ENCODE measurements around the gene MAST3. TPM values are rescaled to one million over a fixed set of nuclear protein-coding genes. Genes with fewer than 3 reads are reported as not detected.

MAST3 gene
- total and polyA plus RNA-seq, 10 donors: 8.9 to 52.7 (median 38.2) TPM

- Histone ChIP-seq H3K27ac (peak overlapping the region; percentile 48 to 95 (median 92)), H3K9me3 (no peaks in the 10 kb centered on the region), H3K4me1 (peaks cover 40 to 100% (median 90%) of the 10 kb centered on the region in 6 donors), H3K36me3 (peaks cover 0 to 48% (median 35%) of the 10 kb centered on the region in 6 donors), H3K27me3 (replicated peaks in 1 of 7) (no peaks in the 10 kb centered on the region), H3K4me3 (peak overlapping the region in 2 of 8 donors; percentile 94 to 98)
- 80 to 89% (median 86%) methylated on average over 7 of the region's 7 CpGs for WGBS, 5 donors
- intact Hi-C loops (cut with DNase I; ENCODE audit: low total_unique reads): no loop called here
- DNase-seq: no peak
- TF ChIP-seq CTCF (IDR thresholded peaks at IDR 0.05 in 8 of 11, conservative IDR thresholded peaks at IDR 0.05 in 3 of 11) (no peak), POLR2AphosphoS5 (IDR thresholded peaks at IDR 0.05) (no peak), POLR2A (IDR thresholded peaks at IDR 0.05) (no peak)
Observed at GRCh38 chr19:18172331-18173053, 74.9 kb downstream of the MAST3 start.

DNA sequence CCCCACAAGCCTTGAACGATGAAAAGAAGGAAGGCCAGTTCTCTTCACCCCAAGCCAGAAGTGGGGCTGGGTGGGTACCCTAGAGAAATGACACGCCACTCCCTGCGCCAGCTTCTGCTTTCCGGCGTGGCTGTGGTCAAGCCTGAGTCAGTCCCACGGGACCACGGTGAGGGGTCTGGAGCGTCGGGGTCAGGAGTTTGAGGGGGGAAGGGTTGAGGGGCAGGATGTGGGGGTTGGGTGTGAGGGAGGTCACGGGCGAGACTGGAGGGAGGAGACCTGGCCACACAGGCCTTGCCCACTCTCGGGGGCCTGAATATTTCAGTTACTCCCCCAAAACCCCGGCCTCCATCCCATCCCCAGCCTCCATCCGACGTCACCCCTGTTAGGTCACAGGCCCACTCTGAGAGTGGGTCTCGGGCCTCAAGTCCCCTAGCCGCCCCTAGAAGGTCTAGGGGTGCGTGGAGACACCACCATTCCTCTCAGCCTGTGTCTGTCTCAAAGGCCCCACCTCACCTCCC is 75.5 kb downstream of the MAST3 start:
- Histone ChIP-seq H3K27me3 (replicated peaks in 1 of 7) (no peaks in the 10 kb centered on the region), H3K36me3 (peaks cover 0 to 48% (median 38%) of the 10 kb centered on the region in 6 donors), H3K4me3 (peak overlapping the region in 7 of 8 donors; percentile 75 to 98 (median 82)), H3K4me1 (peaks cover 40 to 100% (median 85%) of the 10 kb centered on the region in 6 donors), H3K27ac (peak overlapping the region; percentile 79 to 95 (median 92)), H3K9me3 (no peaks in the 10 kb centered on the region)
- intact Hi-C loops (cut with DNase I; ENCODE audit: low total_unique reads): no loop called here
- no peak for TF ChIP-seq POLR2A (IDR thresholded peaks at IDR 0.05)
- no peak for TF ChIP-seq POLR2AphosphoS5 (IDR thresholded peaks at IDR 0.05)
- TF ChIP-seq CTCF (IDR thresholded peaks at IDR 0.05 in 8 of 11, conservative IDR thresholded peaks at IDR 0.05 in 3 of 11): no peak
- DNase-seq: peak; percentile 93
- WGBS, 5 donors: 23 to 32% (median 28%) methylated on average over 15 to 18 of the region's 18 CpGs

DNA sequence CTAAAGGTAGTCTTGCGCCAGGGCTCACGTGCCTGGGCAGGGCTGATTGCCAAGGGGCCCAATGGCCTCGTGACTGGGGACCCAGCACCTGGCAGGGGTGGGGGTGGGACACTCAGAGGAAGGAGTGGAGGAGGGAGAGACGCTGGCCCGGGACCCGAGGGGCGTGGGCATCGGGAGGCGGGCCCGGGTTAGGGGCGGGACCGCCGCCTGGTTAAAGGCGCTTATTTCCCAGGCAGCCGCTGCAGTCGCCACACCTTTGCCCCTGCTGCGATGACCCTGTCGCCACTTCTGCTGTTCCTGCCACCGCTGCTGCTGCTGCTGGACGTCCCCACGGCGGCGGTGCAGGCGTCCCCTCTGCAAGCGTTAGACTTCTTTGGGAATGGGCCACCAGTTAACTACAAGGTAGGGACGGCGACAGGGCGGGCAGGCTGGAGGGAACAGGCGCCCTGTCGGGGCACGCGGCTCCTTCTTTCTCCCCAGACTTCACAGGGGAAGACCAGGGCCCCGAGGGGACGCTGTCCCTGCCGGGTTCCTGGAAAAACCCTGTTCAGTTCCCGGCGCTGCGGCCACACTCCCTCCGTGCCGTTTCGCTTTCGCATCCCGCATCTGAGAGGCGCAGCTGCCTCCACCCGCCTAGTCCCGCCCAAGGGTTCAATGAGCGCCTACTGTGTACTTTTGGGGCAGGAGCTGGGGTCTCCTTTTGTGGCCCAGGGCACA is 76.2 kb downstream of the MAST3 start, which contains the start of gene IFI30:
IFI30 (plus strand) TSS at position 242 of the 717 bp plus-strand sequence; CDS start at position 271, 29 bp downstream.
- peak; percentile 97 for DNase-seq
- WGBS, 5 donors: 0 to 2% (median 1%) methylated on average over 33 to 47 of the region's 47 CpGs
- no peaks in the 10 kb centered on the region for H3K9me3 ChIP-seq
- peak in 2 of 11 experiments; percentile 21 to 27 for TF ChIP-seq CTCF (IDR thresholded peaks at IDR 0.05 in 8 of 11, conservative IDR thresholded peaks at IDR 0.05 in 3 of 11)
- TF ChIP-seq POLR2AphosphoS5 (IDR thresholded peaks at IDR 0.05): peak; percentile 97 to 98 (median 98)
- peak; percentile 48 to 93 (median 80) for TF ChIP-seq POLR2A (IDR thresholded peaks at IDR 0.05)
- H3K27me3 ChIP-seq (replicated peaks in 1 of 7): no peaks in the 10 kb centered on the region
- intact Hi-C loops (cut with DNase I; ENCODE audit: low total_unique reads): no loop called here
- peak within 1 kb of the TSS; percentile 75 to 98 (median 88) for H3K4me3 ChIP-seq
- peaks cover 0 to 49% (median 40%) of the 10 kb centered on the region in 6 donors for H3K36me3 ChIP-seq
- H3K4me1 ChIP-seq: peaks cover 40 to 100% (median 79%) of the 10 kb centered on the region in 6 donors
- peak within 1 kb of the TSS; percentile 79 to 95 (median 92) for H3K27ac ChIP-seq
